Measurements from ENCODE around the gene SCRT2.
"Not testable (repeated sequence)": the region's sequence is repeated elsewhere in the genome, so short reads cannot be mapped to it uniquely, and the experiment has no call there.

The SCRT2 gene

GRCh38 chr20:650954-651353 is 24.6 kb downstream of the SCRT2 start:
- no peak for DNase-seq

DNA sequence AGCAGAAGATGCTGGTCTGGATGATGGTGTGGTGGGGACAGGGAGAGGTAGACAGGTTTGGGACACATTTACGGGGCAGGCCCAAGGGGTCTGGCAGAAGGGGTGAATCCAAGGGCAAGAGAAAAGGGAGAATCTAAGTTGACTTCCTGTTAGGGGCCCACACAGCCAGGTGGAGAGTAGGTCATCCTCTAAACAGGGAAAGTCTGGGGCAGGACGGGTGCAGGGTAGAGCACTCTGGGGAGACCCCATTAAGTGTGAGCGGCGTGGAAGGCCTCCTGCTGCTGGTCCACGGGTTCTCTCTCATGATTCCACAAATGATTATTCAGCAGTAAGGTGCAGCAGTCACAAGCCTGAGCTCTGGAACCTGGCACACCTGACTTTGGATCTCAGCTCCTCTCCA is 25.3 kb downstream of the SCRT2 start:
- DNase-seq, result no peak

GRCh38 chr20:647479-648019 is 28.1 kb downstream of the SCRT2 start:
- DNase-seq, result no peak

DNA sequence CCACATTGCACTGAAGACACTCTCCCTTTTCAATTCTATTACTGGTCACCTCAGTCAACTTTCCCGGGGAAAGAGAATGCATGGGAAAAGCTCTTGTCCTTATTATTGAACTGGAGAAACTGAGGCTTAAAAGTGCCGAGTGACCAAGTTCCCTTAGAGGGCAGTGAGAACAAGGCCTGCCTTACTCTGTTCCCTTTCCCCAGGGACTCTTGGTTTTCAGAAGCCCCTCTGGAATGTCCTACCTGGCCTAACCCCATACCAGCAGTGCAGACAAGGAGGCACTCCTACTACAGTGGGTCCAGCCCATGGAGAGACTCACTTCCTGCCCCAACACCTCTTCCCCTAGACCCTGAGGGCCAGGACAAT is 28.8 kb downstream of the SCRT2 start:
- DNase-seq, result no peak

- no peak for DNase-seq
Observed at GRCh38 chr20:646107-646867, 29.3 kb downstream of the SCRT2 start.

GRCh38 chr20:645318-646106 is 30.1 kb downstream of the SCRT2 start:
- DNase-seq, result no peak

DNA sequence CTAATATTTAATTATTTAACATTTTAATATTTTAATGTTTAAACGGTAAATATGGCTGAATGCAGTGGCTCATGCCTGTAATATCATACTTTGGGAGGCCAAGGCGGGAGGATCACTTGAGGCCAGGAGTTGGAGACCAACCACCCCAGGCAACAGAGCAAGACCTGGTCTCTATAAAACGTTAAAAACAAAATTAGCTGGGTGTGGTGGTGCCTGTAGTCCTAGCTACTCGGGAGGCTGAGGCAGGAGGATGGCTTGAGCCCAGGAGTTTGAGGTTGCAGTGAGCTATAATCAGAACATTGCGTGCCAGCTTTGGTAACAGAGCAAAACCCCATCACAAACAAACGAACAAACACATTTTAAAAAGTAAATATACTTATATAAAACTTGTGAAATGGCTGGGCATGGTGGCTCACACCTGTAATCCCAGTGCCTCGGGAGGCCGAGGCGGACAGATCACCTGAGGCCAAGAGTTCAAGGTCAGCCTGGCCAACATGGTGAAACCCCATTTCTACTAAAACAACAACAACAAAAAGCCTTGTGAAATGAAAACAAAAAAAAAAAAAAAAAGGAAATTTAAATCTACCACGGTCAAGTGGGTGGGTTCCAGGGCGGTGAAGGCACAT is 30.8 kb downstream of the SCRT2 start:
- no peak for DNase-seq

- DNase-seq, result no peak
Observed at GRCh38 chr20:642398-643174, 33.0 kb downstream of the SCRT2 start.

GRCh38 chr20:642013-642397 is 33.6 kb downstream of the SCRT2 start:
- DNase-seq, result not testable (repeated sequence)

GRCh38 chr20:641516-641875 is 34.1 kb downstream of the SCRT2 start:
- no peak for DNase-seq

GRCh38 chr20:640674-641515 is 34.7 kb downstream of the SCRT2 start:
- no peak for DNase-seq

DNA sequence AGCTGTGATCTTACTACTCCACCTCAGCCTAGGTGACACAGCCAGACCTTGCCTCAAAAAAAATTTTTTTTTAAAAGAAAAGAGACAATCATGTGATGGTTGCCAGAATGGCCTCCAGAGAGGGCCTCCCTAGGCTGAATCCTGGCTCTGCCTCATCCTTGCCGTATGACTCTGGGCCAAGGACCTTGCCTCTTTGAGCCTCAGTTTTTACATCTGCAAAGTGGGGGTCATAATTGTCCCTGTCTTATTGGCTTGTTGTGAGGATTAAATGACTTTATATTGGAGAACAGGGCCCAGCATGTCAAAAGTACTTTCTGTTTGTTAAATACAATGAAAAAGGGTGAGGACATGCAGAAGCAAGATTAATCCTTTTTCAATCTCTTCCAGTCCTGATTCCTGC is 37.0 kb downstream of the SCRT2 start:
- DNase-seq, result no peak

GRCh38 chr20:637559-637958 is 38.0 kb downstream of the SCRT2 start:
- DNase-seq, result no peak

GRCh38 chr20:635893-636338 is 39.7 kb downstream of the SCRT2 start:
- no peak for DNase-seq

DNA sequence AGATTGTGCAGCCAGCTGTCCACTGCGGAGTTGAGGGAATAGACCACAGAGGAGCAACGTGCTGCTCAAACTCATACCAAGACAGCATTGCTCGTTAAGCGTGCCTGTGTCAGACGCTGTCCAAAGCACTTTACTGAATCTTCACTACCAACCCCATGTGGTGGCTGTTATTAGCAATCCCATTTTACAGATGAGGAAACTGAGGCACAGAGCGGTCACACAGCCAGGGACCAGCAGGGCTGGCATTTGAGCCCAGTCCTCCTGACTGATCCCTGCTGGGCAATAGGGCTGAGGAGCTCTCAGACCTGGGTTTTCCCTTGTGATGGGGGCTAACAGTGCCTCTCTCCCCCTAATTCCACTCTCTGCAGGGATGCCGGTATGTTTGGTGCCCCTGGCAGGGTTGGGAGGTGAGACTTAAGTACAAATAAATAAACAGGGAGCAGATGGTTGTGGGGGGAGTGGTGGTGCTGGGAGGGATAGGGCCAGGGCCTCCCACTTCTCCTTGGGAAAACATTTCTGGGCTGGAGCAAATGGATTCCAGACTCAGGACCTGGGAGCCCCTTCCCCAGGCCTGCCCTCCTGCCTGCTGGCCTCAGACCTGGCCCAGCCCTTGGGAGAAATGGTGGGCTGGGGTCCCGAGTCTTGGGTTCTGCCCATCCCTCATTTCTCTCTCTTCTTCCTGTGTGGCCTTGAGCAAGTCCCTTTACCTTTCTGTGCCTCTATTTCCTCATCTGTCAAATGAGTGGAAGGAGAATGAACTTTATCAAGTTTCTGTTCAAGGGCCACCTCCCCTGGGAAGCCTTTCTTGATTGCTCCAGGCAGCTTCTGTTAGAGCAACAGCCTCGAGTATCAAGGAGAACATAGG is 40.3 kb downstream of the SCRT2 start:
- no peak for DNase-seq

- DNase-seq, result no peak
Observed at GRCh38 chr20:634148-634925, 41.3 kb downstream of the SCRT2 start.

- no peak for DNase-seq
Observed at GRCh38 chr20:631101-631500, 44.5 kb downstream of the SCRT2 start.

DNA sequence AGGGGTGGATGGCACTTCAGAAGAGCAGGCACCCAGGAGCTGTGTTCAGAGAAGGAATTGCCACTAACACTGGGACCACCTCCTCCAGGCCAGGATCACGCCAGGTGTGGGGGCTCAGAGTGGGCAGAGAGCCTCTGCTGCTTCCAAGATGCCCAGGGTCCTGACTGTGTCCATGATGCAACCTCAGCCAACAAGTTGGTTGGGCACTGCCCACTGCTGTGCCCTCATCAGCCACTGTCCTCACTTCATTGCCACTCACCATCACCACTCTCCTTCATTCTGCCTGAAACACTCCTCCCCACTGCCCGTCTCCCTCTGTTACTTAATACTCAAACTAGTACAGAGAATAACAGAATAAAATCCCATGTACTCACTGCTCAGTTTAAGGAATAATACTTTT is 49.0 kb downstream of the SCRT2 start:
- no peak for DNase-seq

DNA sequence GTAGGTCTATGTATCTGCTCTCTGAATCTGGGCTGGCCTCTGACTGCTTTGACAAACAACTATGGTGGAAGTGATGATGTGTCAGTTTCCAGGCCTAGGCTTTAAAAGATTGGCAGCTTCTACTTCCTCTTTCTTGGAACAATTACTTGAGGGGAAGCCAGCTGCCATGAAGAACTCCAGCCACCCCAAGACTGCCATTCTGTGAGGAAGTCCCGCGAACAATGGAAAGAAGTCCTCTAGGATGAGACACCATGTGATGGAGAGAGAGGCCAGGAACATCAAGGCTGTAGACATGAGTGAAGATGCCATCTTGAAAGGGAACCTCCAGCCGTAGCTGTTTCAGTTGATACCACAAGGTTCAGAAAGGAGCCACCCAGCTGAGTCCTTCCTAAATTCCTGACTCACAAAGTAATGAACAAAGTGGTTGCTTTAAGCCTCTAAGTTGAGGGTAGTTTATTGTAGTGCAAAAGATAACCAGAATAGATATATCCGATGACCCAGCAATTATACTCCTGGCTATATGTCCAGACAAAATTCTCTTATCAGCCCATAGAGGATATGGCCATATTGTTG is 50.2 kb downstream of the SCRT2 start:
- no peak for DNase-seq

DNA sequence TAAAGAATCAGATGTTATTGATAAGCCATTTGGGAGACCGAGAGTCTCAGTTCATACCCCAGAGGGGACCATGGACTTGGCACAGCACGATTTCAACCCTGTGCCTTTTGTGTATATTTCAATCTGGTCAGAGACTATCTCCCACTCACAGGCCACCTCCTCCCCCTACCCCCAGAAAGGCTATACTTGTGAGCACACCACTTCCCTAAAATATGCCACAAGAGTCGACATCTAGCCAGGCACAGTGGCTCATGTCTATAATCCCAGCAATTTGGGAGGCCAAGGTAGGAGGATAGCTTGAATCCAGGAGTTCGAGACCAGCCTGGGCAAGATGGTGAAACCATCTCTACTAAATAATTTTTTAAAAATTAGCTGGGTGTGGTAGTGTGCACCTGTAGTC is 51.9 kb downstream of the SCRT2 start:
- DNase-seq, result no peak
